Right lobe of liver (tissue), 6 donors: Measurements from ENCODE around the gene ATG10. TPM values are rescaled to one million over a fixed set of nuclear protein-coding genes. Genes with fewer than 3 reads are reported as not detected.

ENCODE experiments used
- ATAC-seq, 4 donors: fragments of 200-7000 bp; cut with Tn5 transposase; one replicate each; pipeline ENCODE4 v1.9.1; 2020; ENCODE audit warnings: mild to moderate bottlenecking in 4 of 4, moderate library complexity in 4 of 4
- DNase-seq, 3 donors: peaks; one replicate each; pipeline ENCODE4 v3.0.0-alpha.2; 2020
- H3K27ac ChIP-seq, 3 donors: fragments of 200-600 bp; one replicate each; pipeline ENCODE4 v1.8.0; 2022
- H3K27me3 ChIP-seq, 2 donors: fragments of 200-600 bp; one replicate each; pipeline ENCODE4 v1.8.0; 2022
- H3K36me3 ChIP-seq, 4 donors: fragments of 200-600 bp; sonication (generic) in 1 of 4; one replicate each; pipeline versions ENCODE4 v1.5.1 to v1.8.0; 2017 to 2022; ENCODE audit warnings: control low read depth in 1 of 4
- H3K4me1 ChIP-seq, 4 donors: fragments of 200-600 bp; sonication (generic) in 1 of 4; one replicate each; pipeline versions ENCODE4 v1.5.1 to v1.8.0; 2017 to 2022; ENCODE audit warnings: control low read depth in 1 of 4
- H3K4me3 ChIP-seq, 3 donors: fragments of 200-600 bp; one replicate each; pipeline ENCODE4 v1.8.0; 2022
- H3K9me3 ChIP-seq, 4 donors: fragments of 200-600 bp; sonication (generic) in 1 of 4; one replicate each; pipeline versions ENCODE4 v1.5.1 to v1.8.0; 2017 to 2022; ENCODE audit warnings: control low read depth in 1 of 4
- CTCF ChIP-seq, 4 donors: fragments of 200-600 bp in 3 of 4; fragments of 450-650 bp in 1 of 4; IDR thresholded peaks; one replicate each; pipeline versions ENCODE4 v1.5.1 to v1.8.0; 2016 to 2022; ENCODE audit warnings: antibody characterized with exemption in 4 of 4, mild to moderate bottlenecking in 2 of 4
- POLR2A ChIP-seq: fragments of 450-650 bp; IDR thresholded peaks from one replicate; pipeline ENCODE4 v1.6.1; 2017; ENCODE audit warnings: antibody characterized with exemption, mild to moderate bottlenecking
- WGBS: methylation state at CpG from one replicate; pipeline ENCODE4 v1.1.6; 2018; ENCODE audit warnings: low coverage, low lambda C conversion rate; ENCODE audit not compliant: insufficient coverage; ENCODE audit errors: missing lambda C conversion rate; 5-methylcytosine and 5-hydroxymethylcytosine counted together
- intact Hi-C, 2 donors: fragments of 100-400 bp; cut with DNase I; formaldehyde crosslinking; loops; one replicate each; pipeline versions ENCODE4 v1.11.2 to v1.14.1; 2022
- total RNA-seq, 6 experiments: library from RNA; depleted of rRNA in 2 of 6; stranded (reverse); fragments of >200 nt in 2 of 6; fragmentation: NEBNext Ultra II Directional in 3 of 6; extraction: Animal tissue kit (Norgen Biotek cat#: 25700) in 3 of 6; gene quantifications; one replicate each; pipeline versions ENCODE4 v1.1.0 to v1.2.4, GENCODE V29; 2016 to 2023
- donor health status: DM: no; HTN: yes; CAD: no.
- donor health status: DM: no; HTN: no; CAD: no.
- donor health status: DM: no; HTN: no; CAD: no.
- donor health status: DM: no; HTN: yes; CAD: no.
- donor health status: DM: no; HTN: yes; CAD: no.

The ATG10 gene
- total RNA-seq, 6 experiments from 2014 or later = 2.9 to 8.0 (median 4.4) TPM

GRCh38 chr5:82295144-82295543 is 323.3 kb downstream of the ATG10 start:
- TF ChIP-seq POLR2A = no peak
- no peak for TF ChIP-seq CTCF (IDR thresholded peaks at IDR 0.05)
- intact Hi-C loops = no loop called here
- Histone ChIP-seq H3K4me1 (no peaks in the 10 kb centered on the region), H3K36me3 (no peaks in the 10 kb centered on the region), H3K9me3 (no peaks in the 10 kb centered on the region), H3K27me3 (no peaks in the 10 kb centered on the region), H3K27ac (no peak overlapping the region), H3K4me3 (no peak overlapping the region)
- DNase-seq (no peak), ATAC-seq (no peak)

GRCh38 chr5:82295959-82296531 is 324.2 kb downstream of the ATG10 start:
- TF ChIP-seq CTCF (IDR thresholded peaks at IDR 0.05) (no peak), POLR2A (no peak)
- Histone ChIP-seq H3K9me3 (no peaks in the 10 kb centered on the region), H3K27me3 (no peaks in the 10 kb centered on the region), H3K4me1 (no peaks in the 10 kb centered on the region), H3K27ac (no peak overlapping the region), H3K4me3 (no peak overlapping the region), H3K36me3 (no peaks in the 10 kb centered on the region)
- DNase-seq (no peak), ATAC-seq (no peak)
- 66% methylated on average over 2 of the region's 2 CpGs for WGBS
- intact Hi-C loops = no loop called here

- TF ChIP-seq CTCF (IDR thresholded peaks at IDR 0.05) = no peak
- TF ChIP-seq POLR2A = no peak
- no peaks in the 10 kb centered on the region for H3K36me3 ChIP-seq
- no peak overlapping the region for H3K27ac ChIP-seq
- no peaks in the 10 kb centered on the region for H3K9me3 ChIP-seq
- DNase-seq (no peak), ATAC-seq (no peak)
- 96% methylated on average over 4 of the region's 4 CpGs for WGBS
- no peaks in the 10 kb centered on the region for H3K27me3 ChIP-seq
- no peaks in the 10 kb centered on the region for H3K4me1 ChIP-seq
- H3K4me3 ChIP-seq = no peak overlapping the region
- intact Hi-C loops = no loop called here
Observed at GRCh38 chr5:82296929-82297328, 325.1 kb downstream of the ATG10 start.

- ATAC-seq (no peak), DNase-seq (no peak)
- TF ChIP-seq CTCF (IDR thresholded peaks at IDR 0.05) (no peak), POLR2A (no peak)
- Histone ChIP-seq H3K27me3 (no peaks in the 10 kb centered on the region), H3K9me3 (no peaks in the 10 kb centered on the region), H3K4me1 (no peaks in the 10 kb centered on the region), H3K36me3 (no peaks in the 10 kb centered on the region), H3K4me3 (no peak overlapping the region), H3K27ac (no peak overlapping the region)
- intact Hi-C loops = no loop called here
- WGBS = 54% methylated on average over 3 of the region's 3 CpGs
Observed at GRCh38 chr5:82297711-82298110, 325.9 kb downstream of the ATG10 start.

- H3K27ac ChIP-seq = no peak overlapping the region
- ATAC-seq (no peak), DNase-seq (no peak)
- intact Hi-C loops = no loop called here
- no peaks in the 10 kb centered on the region for H3K27me3 ChIP-seq
- 29% methylated on average over 2 of the region's 2 CpGs for WGBS
- no peak for TF ChIP-seq POLR2A
- TF ChIP-seq CTCF (IDR thresholded peaks at IDR 0.05) = no peak
- H3K4me1 ChIP-seq = no peaks in the 10 kb centered on the region
- no peaks in the 10 kb centered on the region for H3K36me3 ChIP-seq
- no peaks in the 10 kb centered on the region for H3K9me3 ChIP-seq
- no peak overlapping the region for H3K4me3 ChIP-seq
Observed at GRCh38 chr5:82298668-82299067, 326.8 kb downstream of the ATG10 start.
